SK-N-SH treated with all-trans-retinoic acid at 6 μM for 48 hours (cell line): ENCODE data around the gene MAST4.

ENCODE experiments used
- PPARA ChIP-seq: fragments of 250-450 bp; sonication (Bioruptor Pico); IDR thresholded peaks from 2 replicates; pipeline ENCODE4 v1.5.0; 2020; ENCODE audit warnings: mild to moderate bottlenecking, borderline replicate concordance
- TCF4 ChIP-seq: fragments of 250-450 bp; sonication (Bioruptor Pico); IDR thresholded peaks from 2 replicates; pipeline ENCODE4 v1.8.0; 2021; ENCODE audit warnings: mild to moderate bottlenecking, moderate library complexity, borderline replicate concordance
- ZFP3 ChIP-seq: fragments of 250-450 bp; sonication (Bioruptor Pico); IDR thresholded peaks from 2 replicates; pipeline ENCODE4 v1.5.0; 2020; ENCODE audit warnings: mild to moderate bottlenecking, moderate library complexity

DNA sequence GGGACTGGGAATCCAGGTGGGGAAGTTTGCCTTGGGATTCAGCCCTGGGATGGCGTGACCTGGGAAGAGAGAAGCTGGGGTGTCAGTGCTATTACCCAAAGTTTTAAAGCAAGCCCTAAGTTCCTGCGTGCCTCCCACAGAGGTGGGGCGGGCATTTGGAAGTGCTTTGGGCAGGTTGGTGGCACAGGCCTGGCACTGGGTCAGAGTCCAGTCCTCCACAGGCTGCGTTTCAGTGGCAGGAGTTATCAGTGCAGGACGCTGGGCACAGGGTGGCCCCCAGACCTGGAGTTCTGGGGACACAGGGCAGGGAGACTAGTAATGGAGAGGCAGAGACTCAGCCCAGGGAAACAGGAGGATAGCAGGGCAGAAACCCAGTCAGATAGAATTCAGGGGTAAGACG is 147.2 kb downstream of the MAST4 start:
- TF ChIP-seq ZFP3 (CRISPR knock-in tag) (no peak), TCF4 (CRISPR knock-in tag) (no peak), PPARA (CRISPR knock-in tag) (no peak)
